EL (cell line): ENCODE data around the gene UQCC2.

ENCODE experiments used
- DNase-seq: peaks from one replicate; pipeline ENCODE4 v3.0.0-alpha.2; 2016

Gene UQCC2

DNA sequence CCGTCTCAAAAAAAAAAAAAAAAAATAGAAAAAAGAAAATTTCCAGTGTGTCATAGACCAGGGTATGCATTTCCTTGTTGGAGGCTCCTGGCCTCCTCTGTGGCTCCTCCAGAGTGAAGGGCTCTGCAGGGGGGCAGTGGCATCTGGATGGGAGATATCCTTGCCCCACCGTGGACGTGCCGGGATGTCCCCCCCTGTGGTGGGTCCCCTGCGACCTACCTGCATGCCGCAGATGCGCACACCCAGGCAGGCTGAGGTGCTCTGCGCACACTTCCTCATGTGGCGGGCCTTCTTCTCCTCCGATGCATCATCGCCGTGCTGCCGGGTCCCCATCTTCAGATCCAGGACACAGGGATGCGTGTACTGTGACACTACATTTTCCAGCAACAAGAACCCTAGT is 13.7 kb upstream of the UQCC2 start:
- DNase-seq, result no peak

DNA sequence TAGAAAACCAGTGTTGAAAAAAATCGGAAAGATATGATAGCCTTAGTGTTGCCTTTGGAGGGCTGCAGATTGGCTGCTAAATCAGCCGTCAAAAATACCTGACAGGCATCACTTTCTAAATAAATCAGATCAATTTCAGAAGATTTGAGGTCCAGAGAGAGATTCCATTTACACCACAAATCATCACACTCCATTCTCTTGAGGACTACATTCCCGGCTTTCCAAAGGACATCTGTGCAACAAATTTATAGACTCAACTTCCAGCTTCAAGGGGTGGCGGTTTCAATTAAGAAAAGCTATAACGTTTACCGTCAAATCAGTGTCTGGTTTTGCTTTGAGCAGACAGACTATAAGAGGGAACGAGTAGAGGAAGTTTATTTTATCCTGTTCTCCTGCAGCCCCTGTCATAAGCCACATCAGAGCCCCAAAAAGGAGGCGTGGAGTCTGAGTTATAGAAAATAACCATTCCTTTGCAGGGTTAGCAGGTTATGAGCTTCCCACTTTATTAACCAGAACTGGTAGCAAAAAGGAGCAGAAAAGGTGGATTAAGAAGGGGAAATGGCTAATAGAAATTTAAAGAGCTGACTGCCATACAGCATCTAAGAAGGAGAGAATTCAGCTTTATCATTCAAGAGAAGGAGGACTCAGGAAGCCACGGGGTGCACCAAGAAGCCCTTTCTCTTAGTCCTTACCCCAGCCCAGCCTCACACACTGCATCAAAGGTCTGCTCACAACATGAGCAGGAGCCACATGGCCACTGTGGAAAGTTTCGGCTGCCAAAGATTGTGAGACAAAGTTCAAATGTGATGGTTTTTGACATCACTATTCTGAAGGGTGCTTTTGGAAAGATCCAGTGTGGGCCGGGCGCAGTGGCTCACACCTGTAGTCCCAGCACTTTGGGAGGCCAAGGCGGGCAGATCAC is 12.9 kb upstream of the UQCC2 start:
- no peak for DNase-seq

GRCh38 chr6:33723371-33724085 is 12.0 kb upstream of the UQCC2 start:
- no peak for DNase-seq

GRCh38 chr6:33722103-33722623 is 10.7 kb upstream of the UQCC2 start:
- no peak for DNase-seq

GRCh38 chr6:33721508-33721907 is 10.0 kb upstream of the UQCC2 start:
- no peak for DNase-seq

- no peak for DNase-seq
Measured at GRCh38 chr6:33720998-33721397, 9.5 kb upstream of the UQCC2 start.

GRCh38 chr6:33719326-33719987 is 8.0 kb upstream of the UQCC2 start:
- DNase-seq, result no peak

DNA sequence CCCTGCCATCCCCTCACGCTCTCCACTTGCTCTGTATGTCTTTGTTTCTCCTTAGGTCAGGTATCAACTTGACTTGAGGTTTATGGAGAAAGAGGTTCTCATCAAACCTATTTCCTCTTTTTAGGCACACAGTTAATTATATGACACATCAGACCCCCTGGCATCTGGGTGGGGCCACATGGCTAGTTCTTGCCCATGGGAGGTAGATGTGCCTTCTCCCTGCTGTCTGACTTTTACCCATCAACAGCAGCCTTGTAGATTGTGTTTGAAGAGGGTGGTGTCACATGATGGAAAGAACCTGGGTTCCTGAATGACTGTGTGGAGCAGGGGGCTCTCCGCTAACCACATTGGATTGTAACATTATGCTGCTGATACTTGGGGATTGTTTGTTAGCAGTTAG is 7.2 kb upstream of the UQCC2 start:
- no peak for DNase-seq

DNA sequence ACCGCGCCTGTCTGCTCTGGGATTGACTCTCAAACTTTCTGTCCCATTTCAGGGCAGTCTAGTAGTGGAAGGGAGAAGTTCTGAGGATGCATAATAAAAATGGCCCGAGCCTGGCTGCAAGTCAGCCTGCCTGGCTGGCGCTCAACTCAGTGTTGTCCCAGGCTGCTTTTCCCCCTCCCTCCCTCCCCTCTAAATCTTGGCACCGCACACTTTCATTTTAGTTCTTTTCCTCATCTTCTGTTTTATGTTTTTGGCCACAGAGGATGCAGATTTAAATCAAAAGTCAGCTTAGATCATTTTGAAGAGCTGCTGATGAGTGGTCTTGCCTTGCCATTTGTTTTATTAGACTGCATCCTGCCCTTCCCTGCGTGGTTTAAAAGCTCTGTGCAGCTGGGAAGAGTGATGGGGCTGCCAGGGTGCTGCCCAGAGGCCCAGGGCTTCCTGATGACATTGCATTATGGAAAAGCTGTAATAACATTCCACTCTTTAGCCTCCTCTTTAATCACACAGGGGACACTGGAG is 6.5 kb upstream of the UQCC2 start:
- DNase-seq, result no peak

GRCh38 chr6:33716890-33717632 is 5.6 kb upstream of the UQCC2 start:
- DNase-seq, result no peak

- no peak for DNase-seq
Measured at GRCh38 chr6:33716379-33716778, 4.9 kb upstream of the UQCC2 start.

GRCh38 chr6:33714385-33715040 is 3.0 kb upstream of the UQCC2 start:
- DNase-seq, result no peak

GRCh38 chr6:33713786-33714185 is 2.3 kb upstream of the UQCC2 start:
- no peak for DNase-seq

DNA sequence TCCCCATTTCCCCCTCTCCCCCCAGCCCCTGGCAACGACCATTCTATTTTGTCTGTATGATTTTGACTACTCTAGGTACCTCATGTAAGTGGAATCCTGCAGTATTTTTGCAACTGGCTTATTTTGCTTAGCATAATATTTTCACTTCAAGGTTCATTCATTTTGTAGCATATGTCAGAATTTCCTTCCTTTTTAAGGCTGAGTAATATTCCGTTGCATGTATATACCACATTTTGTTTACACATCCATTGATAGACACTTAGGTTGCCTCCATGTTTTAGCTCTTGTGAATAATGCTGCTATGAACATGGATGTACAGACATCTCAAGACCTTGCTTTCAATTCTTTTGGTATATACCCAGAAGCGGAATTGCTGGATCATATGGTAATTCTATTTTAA is 1.4 kb upstream of the UQCC2 start:
- no peak for DNase-seq

DNA sequence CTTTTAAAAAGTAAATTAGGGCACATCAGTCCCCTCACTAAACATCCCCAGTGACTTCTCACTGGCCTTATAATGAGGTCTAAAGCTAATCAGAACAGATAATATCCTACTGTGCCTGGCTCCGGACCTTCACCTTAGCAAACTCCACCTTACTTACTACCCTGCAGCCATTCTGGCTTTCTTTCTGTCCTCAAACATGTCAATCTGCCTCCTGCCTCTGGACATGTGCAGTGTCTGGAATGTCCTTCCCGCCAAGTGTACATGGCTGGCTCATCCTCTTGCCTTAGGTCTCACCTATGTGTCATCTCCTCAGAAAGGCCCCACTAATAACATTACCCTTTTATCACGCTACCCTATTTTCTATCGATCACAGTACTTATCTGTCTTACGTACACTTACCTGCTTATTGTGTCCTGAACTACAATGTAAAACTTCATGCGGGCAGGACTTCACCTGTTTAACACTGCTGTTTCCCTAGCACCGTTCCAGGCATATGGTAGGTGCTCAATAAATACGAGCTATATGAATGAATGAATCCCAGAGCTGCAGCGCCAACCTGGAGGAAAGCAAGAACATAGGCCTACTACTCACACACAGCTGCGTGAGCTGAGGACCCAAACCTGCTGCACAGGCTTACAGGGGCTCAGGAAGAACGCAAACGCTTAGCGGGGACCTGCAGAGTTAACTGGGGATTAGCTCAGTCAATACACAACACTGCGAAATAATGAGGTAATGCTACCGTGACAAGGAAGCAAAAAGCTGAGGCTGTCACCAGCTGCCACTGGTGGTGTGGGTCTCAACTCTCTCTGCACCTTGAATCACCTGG is 991 bp downstream of the UQCC2 start:
- no peak for DNase-seq

- no peak for DNase-seq
Measured at GRCh38 chr6:33709605-33710295, 1.8 kb downstream of the UQCC2 start.

DNA sequence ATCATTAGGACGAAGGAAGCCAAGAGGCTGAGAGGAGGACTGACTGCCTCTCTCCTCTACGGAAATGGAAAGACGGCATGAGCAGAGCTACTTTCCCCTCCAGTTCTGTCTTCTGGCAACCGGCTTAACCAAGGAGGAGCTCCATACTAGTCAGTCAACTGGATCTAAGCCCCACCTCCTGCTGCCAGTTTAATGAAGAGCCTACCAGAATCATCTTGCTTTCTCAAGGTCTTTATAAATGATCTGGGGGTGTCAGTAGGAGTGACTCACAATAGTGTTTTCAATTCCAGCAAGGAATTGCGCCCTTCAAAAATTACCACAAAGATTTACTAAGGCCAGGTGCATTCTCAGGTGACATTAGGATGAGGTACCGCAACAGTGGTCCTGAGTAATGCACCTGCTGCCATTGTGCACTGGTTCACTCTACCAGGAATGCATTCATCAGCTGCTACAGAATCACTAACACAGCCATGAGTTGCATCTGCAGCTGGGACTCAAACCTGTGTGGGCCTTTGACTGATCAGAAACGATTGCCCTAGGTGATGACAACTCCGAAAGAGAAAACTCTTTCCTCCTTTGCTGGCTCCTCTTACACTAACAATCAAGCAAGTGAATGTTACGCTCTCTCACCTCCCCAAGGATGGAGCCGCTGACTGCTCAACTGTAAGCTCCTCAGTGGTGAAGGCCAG is 2.8 kb downstream of the UQCC2 start:
- no peak for DNase-seq

GRCh38 chr6:33707771-33708170 is 3.7 kb downstream of the UQCC2 start:
- DNase-seq, result no peak

DNA sequence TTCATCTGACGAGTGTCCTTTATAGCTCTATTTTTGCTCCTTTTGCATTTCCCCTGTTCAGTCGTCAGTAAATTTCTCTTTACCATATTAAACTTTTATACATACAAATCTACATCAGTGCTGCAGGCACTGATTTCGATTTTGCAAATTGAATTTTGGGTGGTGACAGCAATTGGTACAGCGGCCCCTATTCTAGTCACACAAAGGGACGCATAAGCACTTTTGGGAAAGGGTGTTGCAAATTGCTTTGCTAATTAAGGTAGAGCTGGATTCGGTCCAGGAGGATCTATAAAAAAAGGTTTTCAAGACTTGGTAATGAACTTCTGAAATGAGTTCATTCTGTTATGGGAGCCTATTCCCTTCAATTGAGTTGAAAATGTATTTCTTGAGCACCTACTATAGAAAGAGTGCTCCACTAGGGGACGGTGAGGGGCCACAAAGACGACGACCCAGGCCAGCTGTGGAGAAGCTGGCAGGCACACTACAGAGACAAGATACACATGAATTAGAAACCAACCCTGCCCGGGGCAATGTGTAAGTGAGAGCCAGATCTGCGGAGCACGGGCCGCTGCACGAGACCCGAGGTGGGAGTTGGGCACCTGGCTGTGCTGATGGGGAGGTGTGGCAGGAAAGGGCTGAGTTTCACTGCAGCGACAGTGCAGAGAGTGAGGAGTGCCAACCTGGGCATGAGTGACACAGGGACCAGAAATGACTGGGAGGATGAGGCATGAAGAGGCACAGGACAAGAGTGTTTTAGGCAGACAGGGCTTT is 5.4 kb downstream of the UQCC2 start:
- DNase-seq, result no peak
